Measurements from ENCODE around the gene CNTN5. TPM values are rescaled to one million over a fixed set of nuclear protein-coding genes. Genes with fewer than 3 reads are reported as not detected.

Gene CNTN5
- total RNA-seq, 2 donors from 2014 or later = not detected

- ATAC-seq (no peak), DNase-seq (ENCODE audit: low spot score in 2 of 2) (no peak)
- Mint-ChIP-seq H3K9me3 (peaks cover 13 to 35% of the 10 kb centered on the region in 2 donors), H3K36me3 (no peaks in the 10 kb centered on the region), H3K27ac (no peak overlapping the region)
These were observed 385.6 kb downstream of the CNTN5 start for GRCh38 chr11:99406345-99406744.

GRCh38 chr11:99410636-99411035 lies 389.9 kb downstream of the CNTN5 start:
- no peak overlapping the region for H3K27ac Mint-ChIP-seq

GRCh38 chr11:99418927-99419720 lies 398.4 kb downstream of the CNTN5 start:
- Mint-ChIP-seq H3K36me3 (no peaks in the 10 kb centered on the region), H3K27ac (no peak overlapping the region), H3K9me3 (peaks cover 15 to 17% of the 10 kb centered on the region in 2 donors)
- no peak for DNase-seq (ENCODE audit: low spot score in 2 of 2)
- no peak for ATAC-seq

More at GRCh38 chr11:99410636-99411035, 389.9 kb downstream of the CNTN5 start:
- DNase-seq (ENCODE audit: low spot score in 2 of 2) (no peak), ATAC-seq (no peak)
- H3K9me3 Mint-ChIP-seq = peaks cover 22 to 42% of the 10 kb centered on the region in 2 donors
- H3K36me3 Mint-ChIP-seq = no peaks in the 10 kb centered on the region

- H3K36me3 Mint-ChIP-seq = no peaks in the 10 kb centered on the region
- peaks cover 11 to 12% of the 10 kb centered on the region in 2 donors for H3K9me3 Mint-ChIP-seq
- DNase-seq (ENCODE audit: low spot score in 2 of 2) (no peak), ATAC-seq (no peak)
- H3K27ac Mint-ChIP-seq = no peak overlapping the region
These were observed 399.2 kb downstream of the CNTN5 start for GRCh38 chr11:99419991-99420390.

GRCh38 chr11:99422581-99423427 lies 402.1 kb downstream of the CNTN5 start:
- H3K36me3 Mint-ChIP-seq = no peaks in the 10 kb centered on the region
- no peak for ATAC-seq
- H3K27ac Mint-ChIP-seq = no peak overlapping the region
- peaks cover 3 to 5% of the 10 kb centered on the region in 2 donors for H3K9me3 Mint-ChIP-seq
- no peak for DNase-seq (ENCODE audit: low spot score in 2 of 2)

GRCh38 chr11:99423428-99423983 lies 402.8 kb downstream of the CNTN5 start:
- Mint-ChIP-seq H3K9me3 (peaks cover 3 to 5% of the 10 kb centered on the region in 2 donors), H3K27ac (no peak overlapping the region), H3K36me3 (no peaks in the 10 kb centered on the region)
- DNase-seq (ENCODE audit: low spot score in 2 of 2) (no peak), ATAC-seq (no peak)

GRCh38 chr11:99424313-99425084 lies 403.8 kb downstream of the CNTN5 start:
- ATAC-seq (no peak), DNase-seq (ENCODE audit: low spot score in 2 of 2) (no peak)
- no peaks in the 10 kb centered on the region for H3K36me3 Mint-ChIP-seq
- H3K27ac Mint-ChIP-seq = no peak overlapping the region
- peaks cover 3 to 9% of the 10 kb centered on the region in 2 donors for H3K9me3 Mint-ChIP-seq

GRCh38 chr11:99425596-99425995 lies 404.8 kb downstream of the CNTN5 start:
- ATAC-seq (no peak), DNase-seq (ENCODE audit: low spot score in 2 of 2) (no peak)
- Mint-ChIP-seq H3K9me3 (peaks cover 3 to 9% of the 10 kb centered on the region in 2 donors), H3K36me3 (no peaks in the 10 kb centered on the region), H3K27ac (no peak overlapping the region)

- H3K36me3 Mint-ChIP-seq = no peaks in the 10 kb centered on the region
- ATAC-seq (no peak), DNase-seq (ENCODE audit: low spot score in 2 of 2) (no peak)
- H3K9me3 Mint-ChIP-seq = peaks cover 14 to 28% of the 10 kb centered on the region in 2 donors
- no peak overlapping the region for H3K27ac Mint-ChIP-seq
These were observed 411.9 kb downstream of the CNTN5 start for GRCh38 chr11:99432677-99433076.

- Mint-ChIP-seq H3K9me3 (peaks cover 15 to 17% of the 10 kb centered on the region in 2 donors), H3K36me3 (peaks cover 0 to 6% of the 10 kb centered on the region in 2 donors), H3K27ac (no peak overlapping the region)
- DNase-seq (ENCODE audit: low spot score in 2 of 2) = no peak
- ATAC-seq = no peak
These were observed 422.5 kb downstream of the CNTN5 start for GRCh38 chr11:99443276-99443675.

GRCh38 chr11:99446400-99446799 lies 425.7 kb downstream of the CNTN5 start:
- ATAC-seq (no peak), DNase-seq (ENCODE audit: low spot score in 2 of 2) (no peak)
- Mint-ChIP-seq H3K27ac (no peak overlapping the region), H3K36me3 (no peaks in the 10 kb centered on the region), H3K9me3 (peaks cover 10 to 14% of the 10 kb centered on the region in 2 donors)

GRCh38 chr11:99449345-99449744 lies 428.6 kb downstream of the CNTN5 start:
- Mint-ChIP-seq H3K9me3 (peaks cover 9 to 10% of the 10 kb centered on the region in 2 donors), H3K27ac (no peak overlapping the region), H3K36me3 (no peaks in the 10 kb centered on the region)
- DNase-seq (ENCODE audit: low spot score in 2 of 2) (no peak), ATAC-seq (no peak)

GRCh38 chr11:99452075-99452474 lies 431.3 kb downstream of the CNTN5 start:
- no peaks in the 10 kb centered on the region for H3K9me3 Mint-ChIP-seq
- ATAC-seq (no peak), DNase-seq (ENCODE audit: low spot score in 2 of 2) (no peak)
- H3K27ac Mint-ChIP-seq = no peak overlapping the region
- no peaks in the 10 kb centered on the region for H3K36me3 Mint-ChIP-seq

- ATAC-seq = no peak
- no peak overlapping the region for H3K27ac Mint-ChIP-seq
These were observed 441.2 kb downstream of the CNTN5 start for GRCh38 chr11:99461913-99462312.

GRCh38 chr11:99464985-99465384 lies 444.2 kb downstream of the CNTN5 start:
- DNase-seq (ENCODE audit: low spot score in 2 of 2) = no peak
- no peak for ATAC-seq
- Mint-ChIP-seq H3K27ac (no peak overlapping the region), H3K9me3 (no peaks in the 10 kb centered on the region), H3K36me3 (no peaks in the 10 kb centered on the region)

More at GRCh38 chr11:99461913-99462312, 441.2 kb downstream of the CNTN5 start:
- Mint-ChIP-seq H3K36me3 (no peaks in the 10 kb centered on the region), H3K9me3 (peaks cover 9 to 14% of the 10 kb centered on the region in 2 donors)
- DNase-seq (ENCODE audit: low spot score in 2 of 2) = no peak

GRCh38 chr11:99489581-99489980 lies 468.8 kb downstream of the CNTN5 start:
- H3K36me3 Mint-ChIP-seq = no peaks in the 10 kb centered on the region
- no peak for DNase-seq (ENCODE audit: low spot score in 2 of 2)
- H3K27ac Mint-ChIP-seq = no peak overlapping the region
- H3K9me3 Mint-ChIP-seq = peaks cover 8 to 9% of the 10 kb centered on the region in 2 donors
- no peak for ATAC-seq
